Dedifferentiated amniotic fluid mesenchymal stem cell (primary cell): ENCODE measurements around the gene KLK6.

Experiments used
- DNase-seq: peaks from one replicate; pipeline ENCODE4 v3.0.0-alpha.2; 2016; ENCODE audit errors: extremely low spot score

The KLK6 gene

GRCh38 chr19:50911206-50912101 lies 57.9 kb downstream of the KLK6 start, which contains the start of gene KLK4:
Gene KLK4 (minus strand): TSS chr19:50911395. CDS start chr19:50910738, 657 bp downstream.
- DNase-seq = no peak

GRCh38 chr19:50910722-50911121 lies 58.7 kb downstream of the KLK6 start:
- DNase-seq = no peak

- DNase-seq = no peak
Measured at GRCh38 chr19:50909240-50910070, 59.9 kb downstream of the KLK6 start.
